ENCODE measurements around the gene ARHGAP45.
A peak's percentile ranks its signal among the peaks of the same experiment; 100 is the strongest.
"Not testable (repeated sequence)": the region's sequence is repeated elsewhere in the genome, so short reads cannot be mapped to it uniquely, and the experiment has no call there.

Gene ARHGAP45, protein sequence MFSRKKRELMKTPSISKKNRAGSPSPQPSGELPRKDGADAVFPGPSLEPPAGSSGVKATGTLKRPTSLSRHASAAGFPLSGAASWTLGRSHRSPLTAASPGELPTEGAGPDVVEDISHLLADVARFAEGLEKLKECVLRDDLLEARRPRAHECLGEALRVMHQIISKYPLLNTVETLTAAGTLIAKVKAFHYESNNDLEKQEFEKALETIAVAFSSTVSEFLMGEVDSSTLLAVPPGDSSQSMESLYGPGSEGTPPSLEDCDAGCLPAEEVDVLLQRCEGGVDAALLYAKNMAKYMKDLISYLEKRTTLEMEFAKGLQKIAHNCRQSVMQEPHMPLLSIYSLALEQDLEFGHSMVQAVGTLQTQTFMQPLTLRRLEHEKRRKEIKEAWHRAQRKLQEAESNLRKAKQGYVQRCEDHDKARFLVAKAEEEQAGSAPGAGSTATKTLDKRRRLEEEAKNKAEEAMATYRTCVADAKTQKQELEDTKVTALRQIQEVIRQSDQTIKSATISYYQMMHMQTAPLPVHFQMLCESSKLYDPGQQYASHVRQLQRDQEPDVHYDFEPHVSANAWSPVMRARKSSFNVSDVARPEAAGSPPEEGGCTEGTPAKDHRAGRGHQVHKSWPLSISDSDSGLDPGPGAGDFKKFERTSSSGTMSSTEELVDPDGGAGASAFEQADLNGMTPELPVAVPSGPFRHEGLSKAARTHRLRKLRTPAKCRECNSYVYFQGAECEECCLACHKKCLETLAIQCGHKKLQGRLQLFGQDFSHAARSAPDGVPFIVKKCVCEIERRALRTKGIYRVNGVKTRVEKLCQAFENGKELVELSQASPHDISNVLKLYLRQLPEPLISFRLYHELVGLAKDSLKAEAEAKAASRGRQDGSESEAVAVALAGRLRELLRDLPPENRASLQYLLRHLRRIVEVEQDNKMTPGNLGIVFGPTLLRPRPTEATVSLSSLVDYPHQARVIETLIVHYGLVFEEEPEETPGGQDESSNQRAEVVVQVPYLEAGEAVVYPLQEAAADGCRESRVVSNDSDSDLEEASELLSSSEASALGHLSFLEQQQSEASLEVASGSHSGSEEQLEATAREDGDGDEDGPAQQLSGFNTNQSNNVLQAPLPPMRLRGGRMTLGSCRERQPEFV

DNA sequence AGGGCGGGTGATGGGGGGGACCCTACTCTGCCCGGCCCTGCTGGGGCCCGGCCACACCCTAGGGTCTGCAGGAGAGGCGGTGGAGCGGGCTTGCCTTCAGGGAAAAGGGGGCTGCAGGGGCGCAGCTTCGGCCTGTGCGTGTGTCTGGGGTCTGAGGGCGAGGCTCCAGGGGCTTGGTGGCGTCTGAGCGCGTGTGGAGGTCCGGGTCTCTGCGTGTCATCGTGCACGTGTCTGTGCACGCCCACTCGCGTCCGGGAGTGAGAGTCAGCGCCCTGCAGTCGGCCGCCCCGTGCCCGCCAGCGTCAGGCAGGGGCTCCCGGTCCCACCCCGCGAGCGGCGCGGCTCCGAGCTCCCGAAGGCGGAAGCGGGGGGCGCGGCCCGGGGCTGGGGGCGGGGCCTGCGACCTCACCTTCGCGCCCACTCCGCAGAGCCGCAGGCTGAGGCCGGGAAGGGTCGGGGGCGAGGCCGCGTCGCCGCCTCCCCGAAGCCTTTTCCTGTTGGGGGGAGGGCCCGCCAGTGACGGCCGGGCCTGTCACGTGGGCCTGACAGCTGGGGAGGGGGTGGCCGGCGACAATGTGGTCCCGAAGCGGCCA lies at the start of gene ARHGAP45:
TSS of gene ARHGAP45 (plus strand) at position 420 of the 593 bp plus-strand sequence. CDS start 239 bp downstream, outside the sequence.
- DNase-seq (ENCODE audit: extremely low spot score, insufficient read length, low read depth): peak; percentile 62

DNA sequence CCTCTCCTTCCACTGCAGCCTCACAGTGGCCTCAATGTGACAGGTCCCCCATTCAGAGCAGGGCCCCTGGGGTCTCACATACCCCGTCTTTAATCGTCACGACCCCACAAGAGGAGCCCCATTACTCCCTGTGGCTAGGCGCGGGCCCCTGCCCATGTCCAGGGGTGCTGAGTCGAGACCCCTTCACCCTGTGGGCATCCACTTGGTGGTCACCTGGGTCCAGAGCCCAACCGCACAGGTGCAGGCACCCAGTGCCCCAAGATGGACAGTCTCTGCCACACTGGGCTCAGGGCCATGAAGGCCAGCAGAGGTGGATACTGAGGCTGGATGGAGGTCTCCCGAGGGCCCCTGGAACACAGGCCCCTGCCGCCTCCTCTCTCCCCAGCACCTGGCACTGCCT lies 49.1 kb upstream of the ARHGAP45 start:
- FAIRE-seq: no peak
- no peak for DNase-seq (ENCODE audit: extremely low spot score, insufficient read length, low read depth)

More for the DNA sequence above, at the start of gene ARHGAP45:
- peak; percentile 81 for FAIRE-seq

DNA sequence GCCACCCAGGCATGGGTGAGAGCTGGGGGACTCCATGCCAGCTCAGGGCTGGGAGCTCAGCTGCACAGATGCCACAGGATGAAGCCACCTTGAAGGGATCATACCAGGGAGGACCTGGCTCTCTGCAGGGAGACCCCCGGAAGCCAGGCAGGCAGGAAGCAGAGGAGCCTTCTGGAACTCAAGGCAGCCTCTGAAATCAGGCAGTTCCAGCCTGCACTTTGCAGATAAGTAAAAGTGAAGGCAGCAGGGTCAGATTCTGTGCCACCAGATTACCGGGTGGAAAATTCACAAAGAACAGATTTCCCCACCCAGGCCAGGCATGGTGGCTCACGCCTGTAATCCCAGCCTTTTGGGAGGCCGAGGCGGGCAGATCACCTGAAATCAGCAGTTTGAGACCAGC lies 48.6 kb upstream of the ARHGAP45 start:
- DNase-seq (ENCODE audit: extremely low spot score, insufficient read length, low read depth) (no peak), FAIRE-seq (no peak)

- DNase-seq (ENCODE audit: extremely low spot score, insufficient read length, low read depth): no peak
Measured at GRCh38 chr19:1018932-1019615, 47.9 kb upstream of the ARHGAP45 start.

DNA sequence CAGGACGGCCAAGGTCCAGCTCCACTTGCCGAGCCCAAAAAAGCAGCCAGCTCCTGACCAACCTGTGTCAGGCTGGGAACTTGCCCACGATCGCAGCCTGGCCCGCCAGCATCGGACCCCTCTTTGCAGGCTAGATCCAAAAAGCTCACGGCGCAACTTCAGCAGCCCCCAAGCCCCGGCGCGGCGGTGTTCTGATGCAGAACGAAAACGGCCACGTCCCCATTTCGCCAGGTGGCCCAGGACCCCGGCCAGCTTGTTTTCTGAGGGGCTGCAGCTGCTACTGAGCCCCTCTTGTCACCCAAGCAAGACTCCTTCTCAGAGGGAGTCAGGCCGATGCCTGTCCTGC lies 47.4 kb upstream of the ARHGAP45 start:
- FAIRE-seq (no peak), DNase-seq (ENCODE audit: extremely low spot score, insufficient read length, low read depth) (no peak)

More at GRCh38 chr19:1018932-1019615, 47.9 kb upstream of the ARHGAP45 start:
- FAIRE-seq: no peak

DNA sequence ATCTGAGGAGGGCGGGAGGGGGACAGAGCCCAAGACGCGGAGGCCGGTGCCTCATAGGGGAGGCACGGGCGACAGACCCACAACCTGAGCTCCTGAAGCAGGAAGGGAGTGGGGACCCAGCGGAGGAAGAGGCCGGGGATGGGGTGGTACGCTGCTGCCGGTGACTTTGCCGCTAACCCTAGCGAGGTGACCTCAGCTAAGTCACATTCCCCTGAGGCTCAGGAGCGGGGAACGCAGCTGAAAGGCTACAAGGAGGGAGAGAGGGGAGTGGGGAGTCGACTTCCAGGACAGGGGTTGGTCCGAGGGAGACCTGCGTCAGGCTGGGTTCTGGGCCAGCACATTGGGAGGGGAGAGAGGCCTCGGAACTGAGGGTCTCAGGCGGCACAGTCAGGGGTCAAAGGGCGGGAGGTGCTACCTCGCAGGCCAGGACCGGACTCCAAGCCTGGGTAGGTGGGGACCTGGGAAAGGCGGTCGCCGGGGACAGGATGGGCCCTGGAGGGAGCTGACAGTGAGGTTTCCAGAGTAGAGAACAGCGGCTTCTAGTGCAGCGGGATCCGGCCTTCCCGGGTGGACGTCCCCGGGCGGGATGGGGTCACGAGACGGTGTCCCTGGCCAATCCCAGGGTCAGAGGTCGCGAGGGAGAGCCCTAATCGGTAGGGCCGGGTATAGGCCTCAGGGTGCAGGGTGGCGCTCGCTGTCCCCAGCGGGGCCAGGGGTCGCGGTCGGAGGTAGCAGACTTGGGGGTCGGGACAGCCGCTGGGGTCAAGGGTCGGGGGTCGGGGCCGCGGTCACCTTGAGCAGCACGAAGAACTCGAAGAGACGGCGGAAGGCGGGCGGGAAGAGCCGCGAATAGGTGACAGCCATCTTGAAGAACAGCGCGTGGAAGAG lies 46.7 kb upstream of the ARHGAP45 start:
- FAIRE-seq (peak; percentile 24), DNase-seq (ENCODE audit: extremely low spot score, insufficient read length, low read depth) (no peak)

DNA sequence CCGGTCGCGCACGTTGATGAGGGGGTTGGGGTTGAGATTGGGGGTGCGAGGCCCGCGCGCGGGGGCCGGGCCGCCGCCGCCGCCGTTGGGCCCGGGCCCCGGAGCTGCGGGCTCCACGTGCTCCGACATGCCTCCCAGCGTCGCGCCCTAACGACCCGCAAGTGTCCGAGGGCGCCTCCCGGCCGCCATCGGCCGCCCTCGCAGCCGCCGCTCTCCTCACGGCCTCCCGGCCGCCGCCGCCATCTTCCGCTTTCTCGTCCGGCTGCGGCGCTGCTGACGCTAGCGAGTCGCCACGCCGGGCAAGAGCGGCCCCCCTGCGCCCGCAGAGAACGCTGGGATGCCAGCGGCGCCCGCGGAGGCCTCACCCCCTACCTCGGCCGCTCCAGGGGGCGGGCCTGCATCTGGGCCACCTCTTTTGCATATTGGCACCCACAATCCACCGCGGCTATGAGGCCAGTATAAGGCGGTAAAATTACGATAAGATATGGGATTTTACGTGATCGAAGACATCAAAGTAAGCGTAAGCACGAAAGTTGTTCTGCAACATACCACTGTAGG lies 46.0 kb upstream of the ARHGAP45 start, which contains the start of gene TMEM259:
TSS of gene TMEM259 (minus strand) at position 256 of the 558 bp plus-strand sequence. CDS start at position 129, 127 bp downstream.
- FAIRE-seq (peak; percentile 97), DNase-seq (ENCODE audit: extremely low spot score, insufficient read length, low read depth) (peak; percentile 91)

DNA sequence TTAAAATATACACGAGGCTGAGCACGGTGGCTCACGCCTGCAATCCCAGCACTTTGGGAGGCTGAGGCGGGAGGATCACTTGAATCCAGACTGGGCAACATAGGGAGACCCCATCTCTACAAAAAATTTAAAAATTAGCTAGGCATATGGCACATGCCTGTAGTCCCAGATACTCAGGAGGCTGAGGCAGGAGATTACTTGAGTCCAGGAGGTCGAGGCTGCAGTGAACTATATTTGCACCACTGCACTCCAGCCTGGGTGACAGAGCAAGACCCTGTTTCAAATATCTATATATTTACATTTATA lies 43.1 kb upstream of the ARHGAP45 start:
- FAIRE-seq: not testable (repeated sequence)

DNA sequence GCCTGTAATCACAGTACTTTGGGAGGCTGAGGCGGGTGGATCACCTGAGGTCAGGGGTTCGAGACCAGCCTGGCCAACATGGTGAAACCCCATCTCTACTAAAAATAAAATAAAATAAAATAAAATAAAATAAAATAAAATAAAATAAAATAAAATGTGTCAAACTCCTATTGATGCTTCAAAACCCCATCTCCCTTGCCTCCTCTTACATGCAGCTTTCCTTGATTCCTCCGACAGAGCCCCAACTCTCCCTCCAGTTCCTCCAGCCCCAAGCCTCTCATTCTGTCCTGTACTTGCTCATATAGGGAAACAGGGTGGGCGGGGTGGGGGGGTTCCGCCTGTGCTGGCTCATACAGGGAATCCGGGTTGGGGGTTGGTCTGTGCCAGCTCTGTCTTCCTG lies 41.9 kb upstream of the ARHGAP45 start:
- DNase-seq (ENCODE audit: extremely low spot score, insufficient read length, low read depth); FAIRE-seq: not testable (repeated sequence)

More for the DNA sequence above, 43.1 kb upstream of the ARHGAP45 start:
- not testable (repeated sequence) for DNase-seq (ENCODE audit: extremely low spot score, insufficient read length, low read depth)

DNA sequence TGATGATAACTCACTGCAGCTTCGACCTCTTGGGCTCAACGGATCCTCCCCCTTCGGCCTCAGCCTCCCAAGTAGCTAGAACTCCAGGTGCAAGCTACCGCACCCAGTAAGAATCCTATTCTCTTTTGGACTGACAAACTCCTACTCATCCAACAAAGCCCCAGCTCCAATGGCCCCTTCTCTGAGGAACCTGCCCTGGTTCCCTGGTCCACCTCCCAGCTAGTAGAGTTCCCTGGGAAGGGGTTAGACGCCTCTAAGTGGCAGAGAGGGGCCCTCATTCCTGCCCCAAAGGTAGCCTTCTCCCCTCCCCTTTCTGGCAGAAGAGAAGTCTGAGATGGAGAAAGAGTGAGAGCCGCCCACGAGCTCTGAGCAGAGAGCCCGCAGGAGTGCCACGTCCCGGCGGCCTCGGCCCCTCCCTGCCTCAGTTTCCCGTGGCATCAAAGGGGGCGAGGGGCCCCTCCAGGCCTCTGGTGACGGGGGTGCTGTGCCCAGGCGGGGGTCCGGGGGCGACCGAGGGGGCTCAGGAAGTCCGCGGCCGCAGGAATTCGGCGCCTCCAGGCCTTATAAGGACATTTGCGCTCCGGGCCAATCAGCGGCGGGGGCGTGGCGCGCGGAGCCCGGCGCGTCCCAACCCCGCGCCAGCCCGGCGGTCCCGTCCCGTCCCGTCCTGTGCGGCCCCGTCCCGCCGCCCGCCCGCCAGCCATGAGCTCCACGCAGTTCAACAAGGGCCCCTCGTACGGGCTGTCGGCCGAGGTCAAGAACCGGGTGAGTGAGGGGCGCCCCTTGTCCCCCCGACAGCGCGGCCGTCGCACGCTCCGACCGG lies 40.8 kb upstream of the ARHGAP45 start, which contains the start of gene CNN2:
TSS of gene CNN2 (plus strand) at position 649 of the 823 bp plus-strand sequence. CDS start at position 703, 54 bp downstream.
- DNase-seq (ENCODE audit: extremely low spot score, insufficient read length, low read depth) (peak; percentile 64), FAIRE-seq (peak; percentile 77)

GRCh38 chr19:1026783-1027649 lies 40.0 kb upstream of the ARHGAP45 start:
- no peak for DNase-seq (ENCODE audit: extremely low spot score, insufficient read length, low read depth)
- FAIRE-seq: peak; percentile 36

- no peak for FAIRE-seq
Measured at GRCh38 chr19:1027650-1028061, 39.3 kb upstream of the ARHGAP45 start.

DNA sequence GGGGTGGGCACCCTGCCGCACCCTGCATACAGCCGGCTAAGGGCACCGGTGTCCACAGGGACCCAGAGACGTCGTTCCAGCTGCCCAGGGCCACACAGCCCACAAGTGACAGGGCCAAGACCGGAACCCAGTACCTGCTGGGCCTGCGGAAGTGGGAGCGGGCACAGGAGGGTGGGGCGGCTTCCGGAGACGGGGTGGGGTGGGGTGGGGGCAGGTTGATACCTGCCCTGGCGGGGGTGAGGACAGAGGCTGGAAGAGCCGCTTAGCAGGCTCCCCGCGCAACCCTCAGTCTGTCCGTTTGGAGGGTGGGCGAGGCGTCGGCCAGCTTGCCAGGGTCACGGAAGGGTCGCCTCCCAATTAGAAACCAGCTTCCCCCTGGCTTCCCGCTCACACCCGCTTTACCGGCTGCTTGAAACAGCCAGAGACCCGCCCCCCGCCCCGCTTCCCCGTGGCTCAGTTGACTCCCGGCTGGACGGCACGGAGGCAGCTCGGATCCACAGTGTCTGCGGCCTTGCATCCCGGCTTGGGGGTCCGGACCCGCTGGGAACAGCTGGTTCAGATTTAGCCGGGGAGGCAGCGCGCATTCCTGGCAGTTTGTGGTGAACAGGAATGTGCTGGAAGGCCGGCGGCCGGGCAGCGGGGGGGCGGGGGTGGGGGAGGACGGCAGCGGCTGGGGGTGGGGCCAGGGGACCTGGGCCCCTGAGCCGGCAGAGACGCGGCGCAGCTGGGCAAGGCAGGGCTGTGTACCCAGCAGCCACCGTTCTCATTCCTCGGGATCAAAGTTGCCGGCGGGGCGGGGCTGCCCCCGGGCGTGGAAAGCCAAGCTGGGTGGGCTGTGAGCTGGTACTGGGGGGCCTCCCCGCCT lies 38.7 kb upstream of the ARHGAP45 start:
- FAIRE-seq: peak; percentile 69

More at GRCh38 chr19:1027650-1028061, 39.3 kb upstream of the ARHGAP45 start:
- DNase-seq (ENCODE audit: extremely low spot score, insufficient read length, low read depth): no peak

DNA sequence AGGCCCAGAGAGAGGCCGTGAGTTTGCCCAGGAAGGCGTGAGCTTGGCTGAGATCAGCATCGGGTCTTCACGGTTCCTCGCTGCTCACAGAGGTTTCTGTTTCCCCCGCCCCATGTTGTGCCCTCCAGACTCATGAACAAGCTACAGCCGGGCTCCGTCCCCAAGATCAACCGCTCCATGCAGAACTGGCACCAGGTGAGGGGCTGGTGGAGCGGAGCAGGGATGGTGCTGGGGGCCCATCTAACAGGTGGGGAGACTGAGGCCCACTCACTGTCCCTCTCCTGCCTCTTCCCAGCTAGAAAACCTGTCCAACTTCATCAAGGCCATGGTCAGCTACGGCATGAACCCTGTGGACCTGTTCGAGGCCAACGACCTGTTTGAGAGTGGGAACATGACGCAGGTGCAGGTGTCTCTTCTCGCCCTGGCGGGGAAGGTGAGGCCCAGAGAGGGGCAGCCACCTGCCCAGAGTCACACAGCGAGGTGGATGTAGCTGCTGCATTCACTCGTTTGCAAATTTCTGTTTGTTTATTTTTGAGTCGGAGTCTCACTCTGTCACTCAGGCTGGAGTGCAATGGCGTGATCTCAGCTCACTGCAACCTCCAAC lies 34.6 kb upstream of the ARHGAP45 start:
- no peak for FAIRE-seq
- no peak for DNase-seq (ENCODE audit: extremely low spot score, insufficient read length, low read depth)

More for the DNA sequence above, 38.7 kb upstream of the ARHGAP45 start:
- DNase-seq (ENCODE audit: extremely low spot score, insufficient read length, low read depth): no peak
